ENCODE measurements around the gene SERINC3.

The SERINC3 gene

DNA sequence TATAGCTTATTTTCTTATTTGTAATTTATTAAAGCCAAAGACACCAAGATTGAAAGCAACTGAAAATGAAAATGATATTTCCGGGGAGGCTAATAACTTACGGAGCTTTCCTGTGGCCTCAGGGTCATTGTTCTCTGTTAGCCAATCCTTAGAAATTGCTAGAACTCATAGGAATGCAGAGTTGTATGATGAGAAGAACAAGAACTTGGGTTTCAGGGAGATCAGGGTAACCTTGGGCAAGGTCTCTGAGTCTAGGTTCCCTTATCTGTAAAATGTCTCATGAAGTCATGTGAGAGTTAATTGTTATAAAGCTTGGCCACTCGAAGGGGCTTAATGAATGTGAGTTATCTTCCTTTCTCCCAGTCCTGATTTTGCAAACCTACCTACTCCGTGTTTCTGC is 20.1 kb upstream of the SERINC3 start:
- DNase-seq: no peak
- Histone ChIP-seq H3K36me3 (no peaks in the 10 kb centered on the region), H3K4me3 (ENCODE audit: low read depth, low read length) (no peak overlapping the region), H3K9me3 (ENCODE audit: severe bottlenecking) (no peaks in the 10 kb centered on the region), H3K27me3 (ENCODE audit: insufficient read depth, low read depth, severe bottlenecking) (no peaks in the 10 kb centered on the region), H3K27ac (no peak overlapping the region)
- TF ChIP-seq CTCF (IDR thresholded peaks at IDR 0.05; ENCODE audit: low read depth, low read length): no peak

- no peak for TF ChIP-seq CTCF (IDR thresholded peaks at IDR 0.05; ENCODE audit: low read depth, low read length)
- no peak for DNase-seq
Observed at GRCh38 chr20:44540834-44541233, 19.0 kb upstream of the SERINC3 start.

GRCh38 chr20:44537993-44538392 is 16.1 kb upstream of the SERINC3 start:
- Histone ChIP-seq H3K9me3 (ENCODE audit: severe bottlenecking) (no peaks in the 10 kb centered on the region), H3K27ac (no peak overlapping the region), H3K4me3 (ENCODE audit: low read depth, low read length) (no peak overlapping the region), H3K27me3 (ENCODE audit: insufficient read depth, low read depth, severe bottlenecking) (no peaks in the 10 kb centered on the region), H3K36me3 (no peaks in the 10 kb centered on the region)
- DNase-seq: no peak
- TF ChIP-seq CTCF (IDR thresholded peaks at IDR 0.05; ENCODE audit: low read depth, low read length): no peak

More at GRCh38 chr20:44540834-44541233, 19.0 kb upstream of the SERINC3 start:
- H3K27me3 ChIP-seq (ENCODE audit: insufficient read depth, low read depth, severe bottlenecking): no peaks in the 10 kb centered on the region
- H3K27ac ChIP-seq: no peak overlapping the region
- no peaks in the 10 kb centered on the region for H3K9me3 ChIP-seq (ENCODE audit: severe bottlenecking)
- no peak overlapping the region for H3K4me3 ChIP-seq (ENCODE audit: low read depth, low read length)
- H3K36me3 ChIP-seq: no peaks in the 10 kb centered on the region

GRCh38 chr20:44536175-44536574 is 14.3 kb upstream of the SERINC3 start:
- Histone ChIP-seq H3K4me3 (ENCODE audit: low read depth, low read length) (no peak overlapping the region), H3K9me3 (ENCODE audit: severe bottlenecking) (no peaks in the 10 kb centered on the region), H3K27me3 (ENCODE audit: insufficient read depth, low read depth, severe bottlenecking) (no peaks in the 10 kb centered on the region), H3K36me3 (no peaks in the 10 kb centered on the region), H3K27ac (no peak overlapping the region)
- DNase-seq: no peak
- TF ChIP-seq CTCF (IDR thresholded peaks at IDR 0.05; ENCODE audit: low read depth, low read length): no peak

- Histone ChIP-seq H3K27me3 (ENCODE audit: insufficient read depth, low read depth, severe bottlenecking) (no peaks in the 10 kb centered on the region), H3K4me3 (ENCODE audit: low read depth, low read length) (no peak overlapping the region), H3K36me3 (no peaks in the 10 kb centered on the region), H3K27ac (no peak overlapping the region), H3K9me3 (ENCODE audit: severe bottlenecking) (no peaks in the 10 kb centered on the region)
- no peak for TF ChIP-seq CTCF (IDR thresholded peaks at IDR 0.05; ENCODE audit: low read depth, low read length)
- no peak for DNase-seq
Observed at GRCh38 chr20:44533928-44534327, 12.1 kb upstream of the SERINC3 start.

- Histone ChIP-seq H3K9me3 (ENCODE audit: severe bottlenecking) (no peaks in the 10 kb centered on the region), H3K4me3 (ENCODE audit: low read depth, low read length) (no peak overlapping the region), H3K27me3 (ENCODE audit: insufficient read depth, low read depth, severe bottlenecking) (no peaks in the 10 kb centered on the region), H3K36me3 (no peaks in the 10 kb centered on the region), H3K27ac (no peak overlapping the region)
- DNase-seq: no peak
- no peak for TF ChIP-seq CTCF (IDR thresholded peaks at IDR 0.05; ENCODE audit: low read depth, low read length)
Observed at GRCh38 chr20:44532981-44533331, 11.1 kb upstream of the SERINC3 start.
